Stimulated activated CD4-positive, alpha-beta T cell treated with anti-CD3 and anti-CD28 coated beads, Interleukin-4, amount 100 ng/mL, for 1 hour (primary cell): ENCODE data around the gene TEKTIP1.

Source experiments
- DNase-seq: peaks from one replicate; pipeline ENCODE4 v3.0.0-alpha.2; 2020

Gene TEKTIP1

GRCh38 chr19:3538965-3539755, at the start of gene TEKTIP1:
TEKTIP1 (plus strand) TSS chr19:3539174; CDS start chr19:3539178, 4 bp downstream.
- no peak for DNase-seq

GRCh38 chr19:3491396-3492119, 47.4 kb upstream of the TEKTIP1 start:
- no peak for DNase-seq

GRCh38 chr19:3492131-3492839, 46.7 kb upstream of the TEKTIP1 start:
- no peak for DNase-seq

- DNase-seq, result no peak
Measured at GRCh38 chr19:3492919-3493318, 46.1 kb upstream of the TEKTIP1 start.

GRCh38 chr19:3493651-3494050, 45.3 kb upstream of the TEKTIP1 start:
- DNase-seq, result no peak

GRCh38 chr19:3494051-3494450, 44.9 kb upstream of the TEKTIP1 start:
- DNase-seq, result peak; percentile 47

GRCh38 chr19:3494559-3494958, 44.4 kb upstream of the TEKTIP1 start:
- DNase-seq, result peak; percentile 65

GRCh38 chr19:3496392-3497273, 42.3 kb upstream of the TEKTIP1 start:
- no peak for DNase-seq

GRCh38 chr19:3497757-3498520, 41.0 kb upstream of the TEKTIP1 start:
- DNase-seq, result no peak

- no peak for DNase-seq
Measured at GRCh38 chr19:3499738-3500428, 39.1 kb upstream of the TEKTIP1 start.

GRCh38 chr19:3500429-3501101, 38.4 kb upstream of the TEKTIP1 start, which contains the start of gene DOHH:
DOHH (minus strand) TSS chr19:3500674; CDS start chr19:3496814, 3,860 bp downstream.
- peak; percentile 97 for DNase-seq

- no peak for DNase-seq
Measured at GRCh38 chr19:3501780-3502179, 37.2 kb upstream of the TEKTIP1 start.

GRCh38 chr19:3503036-3503572, 35.9 kb upstream of the TEKTIP1 start:
- DNase-seq, result no peak

GRCh38 chr19:3504735-3505134, 34.2 kb upstream of the TEKTIP1 start:
- no peak for DNase-seq

GRCh38 chr19:3505598-3506383, 33.2 kb upstream of the TEKTIP1 start, which contains the start of gene FZR1:
FZR1 (plus strand) TSS chr19:3506311; CDS start chr19:3522990, 16,679 bp downstream.
- peak; percentile 99 for DNase-seq

GRCh38 chr19:3506384-3507340, 32.3 kb upstream of the TEKTIP1 start:
- DNase-seq, result peak; percentile 29

GRCh38 chr19:3507371-3508120, 31.4 kb upstream of the TEKTIP1 start:
- peak; percentile 52 for DNase-seq
